SK-N-SH treated with all-trans-retinoic acid at 6 μM for 48 hours (cell line): ENCODE results near the gene RNASE8.

Experiments
- RARB ChIP-seq: fragments of 250-450 bp; sonication (Bioruptor Pico); IDR thresholded peaks from 2 replicates; pipeline ENCODE4 v1.8.0; 2021; ENCODE audit warnings: mild to moderate bottlenecking, moderate library complexity
- ZFP3 ChIP-seq: fragments of 250-450 bp; sonication (Bioruptor Pico); IDR thresholded peaks from 2 replicates; pipeline ENCODE4 v1.5.0; 2020; ENCODE audit warnings: mild to moderate bottlenecking, moderate library complexity

GRCh38 chr14:21070083-21070609 is 12.5 kb downstream of the RNASE8 start, which contains the start of gene ARHGEF40:
- TF ChIP-seq RARB (CRISPR knock-in tag) (no peak), ZFP3 (CRISPR knock-in tag) (no peak)
